ENCODE measurements around the gene CTXN1. TPM values are rescaled to one million over a fixed set of nuclear protein-coding genes. Genes with fewer than 3 reads are reported as not detected.

The CTXN1 gene
- 1.7 and 2.5 TPM in 2 replicates for total RNA-seq

GRCh38 chr19:7926021-7926726 lies at the start of gene CTXN1:
Gene CTXN1, minus strand, starts transcription at chr19:7926135. Its CDS starts 597 bp downstream, at chr19:7925538.

GRCh38 chr19:7943444-7944176 lies 17.7 kb upstream of the CTXN1 start, which contains the start of gene TIMM44:
Gene TIMM44, minus strand, starts transcription at chr19:7943666. Its CDS starts 15 bp downstream, at chr19:7943651.

DNA sequence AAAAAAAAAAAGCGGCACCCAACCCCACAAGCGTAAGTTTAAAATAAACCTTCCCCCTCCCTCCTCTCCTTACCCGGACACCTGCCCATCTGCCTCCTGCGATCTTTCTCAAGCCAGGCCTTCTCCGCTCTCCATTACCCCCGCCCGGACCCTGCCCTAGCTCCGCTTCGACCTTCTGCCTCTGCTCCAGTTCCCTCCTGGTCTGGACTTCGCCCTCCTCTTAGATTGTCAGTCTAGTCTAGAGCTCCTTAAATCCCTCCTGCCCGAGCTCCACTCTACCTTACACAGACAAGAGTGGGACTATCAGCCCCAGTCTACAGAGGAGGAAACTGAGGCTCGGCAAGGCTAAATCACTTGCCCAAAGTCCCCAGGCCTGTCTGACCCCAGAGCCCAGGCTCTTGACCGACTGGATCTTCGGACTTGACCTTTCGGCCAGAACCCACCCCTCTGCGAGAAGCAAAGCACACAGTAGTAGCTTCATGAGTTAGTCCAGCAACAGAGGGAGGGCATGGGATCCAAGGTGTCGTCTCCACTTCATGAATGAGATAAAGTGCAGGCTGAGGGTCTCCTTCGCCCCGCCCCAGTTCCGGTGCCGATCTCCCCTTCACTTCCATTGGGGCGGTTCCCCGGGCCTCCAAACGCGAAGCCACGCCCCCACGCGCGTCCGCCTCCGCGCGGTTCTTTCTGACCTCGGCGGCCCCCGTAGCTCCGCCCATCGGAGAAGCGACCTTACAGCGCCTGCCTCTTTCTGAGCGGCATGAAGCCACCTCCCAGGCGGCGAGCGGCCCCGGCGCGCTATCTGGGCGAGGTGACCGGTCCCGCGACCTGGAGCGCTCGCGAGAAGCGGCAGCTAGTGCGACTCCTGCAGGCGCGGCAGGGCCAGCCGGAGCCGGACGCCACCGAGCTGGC lies 6.1 kb downstream of the CTXN1 start, which contains the start of gene SNAPC2:
Gene SNAPC2, plus strand, starts transcription at position 729 of the 909 bp plus-strand sequence. Its CDS starts 29 bp downstream, at position 758.

GRCh38 chr19:7914598-7915045 lies 11.3 kb downstream of the CTXN1 start, which contains the start of gene TGFBR3L:
Gene TGFBR3L, plus strand, starts transcription at chr19:7914830.

GRCh38 chr19:7903244-7904073 lies 22.5 kb downstream of the CTXN1 start, which contains the start of gene MAP2K7:
Gene MAP2K7, plus strand, starts transcription at chr19:7903877. Its CDS starts 68 bp downstream, at chr19:7903945.

DNA sequence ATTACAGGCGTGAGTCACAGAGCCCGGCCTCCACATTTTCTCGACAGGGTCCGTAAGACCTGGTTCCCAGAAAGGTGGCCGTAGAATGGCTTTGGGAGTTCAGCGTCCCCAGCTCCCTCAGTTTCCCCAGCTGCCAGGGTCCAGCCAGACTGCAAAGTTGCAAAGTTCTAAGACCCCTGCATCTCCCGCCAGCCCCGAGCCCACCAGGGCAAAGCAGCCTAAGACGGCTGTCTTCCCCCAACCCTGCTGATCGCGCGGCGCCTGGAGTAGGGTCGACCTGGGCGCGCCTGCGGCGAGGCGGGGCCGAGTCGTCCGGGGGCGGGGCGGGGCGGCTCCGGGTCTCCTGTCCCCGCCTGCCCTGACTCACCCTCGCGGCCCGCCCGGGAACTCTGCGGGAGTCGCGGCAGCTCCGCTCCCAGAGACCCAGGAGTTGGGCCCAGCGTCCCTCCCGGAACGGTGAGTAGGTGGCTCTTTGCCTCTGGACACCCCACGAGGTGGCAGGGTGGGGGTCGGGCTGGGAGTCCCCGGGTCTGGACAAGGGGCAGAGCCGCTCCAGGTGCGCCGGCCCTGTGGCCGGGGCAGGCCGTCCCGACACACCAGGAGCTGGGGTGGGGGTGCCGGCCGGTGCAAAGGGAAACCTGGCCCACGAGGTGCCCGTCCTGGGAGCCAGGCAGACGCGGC lies 37.6 kb downstream of the CTXN1 start, which contains the start of gene LRRC8E:
Gene LRRC8E, plus strand, starts transcription at position 366 of the 681 bp plus-strand sequence. CDS start 7,094 bp downstream, outside the sequence.

Other genes with a start within 250 kb of the CTXN1 start
- gene MCEMP1, start 249.0 kb downstream of the CTXN1 start, total RNA-seq, result not detected in 2 replicates
- 55.4 and 125 TPM in 2 replicates for gene TRAPPC5, start 245.3 kb downstream of the CTXN1 start, total RNA-seq
- not detected in 2 replicates for gene FCER2, start 224.0 kb downstream of the CTXN1 start, total RNA-seq
- gene CLEC4G, start 194.0 kb downstream of the CTXN1 start, total RNA-seq, result not detected in 2 replicates
- not detected in 2 replicates for gene CD209, start 178.6 kb downstream of the CTXN1 start, total RNA-seq
- not detected in 2 replicates for gene CLEC4M, start 162.9 kb downstream of the CTXN1 start, total RNA-seq
- gene EVI5L, start 95.9 kb downstream of the CTXN1 start, total RNA-seq, result 19.2 and 32.6 TPM in 2 replicates
- gene PRR36, start 51.7 kb downstream of the CTXN1 start, total RNA-seq, result under 0.01 TPM in 1 of 2 replicates, not detected in the other
- 6.0 and 7.4 TPM in 2 replicates for gene LRRC8E, start 37.6 kb downstream of the CTXN1 start, total RNA-seq
- gene MAP2K7, start 22.3 kb downstream of the CTXN1 start, total RNA-seq, result 9.5 and 14.1 TPM in 2 replicates
- 0.58 and 4.1 TPM in 2 replicates for gene TGFBR3L, start 11.3 kb downstream of the CTXN1 start, total RNA-seq
- gene SNAPC2, start 5.8 kb downstream of the CTXN1 start, total RNA-seq, result 22.3 and 36.7 TPM in 2 replicates
- 46.3 and 48.9 TPM in 2 replicates for gene TIMM44, start 17.5 kb upstream of the CTXN1 start, total RNA-seq
- gene ELAVL1, start 79.5 kb upstream of the CTXN1 start, total RNA-seq, result 32.9 and 47.0 TPM in 2 replicates
- gene CCL25, start 126.6 kb upstream of the CTXN1 start, total RNA-seq, result not detected in 2 replicates
- gene FBN3, start 223.5 kb upstream of the CTXN1 start, total RNA-seq, result not detected in 2 replicates

Measured in smooth muscle cell of trachea (primary cell).